SU-DHL-6 (cell line): ENCODE measurements around the gene FOXK2.
A peak's percentile ranks its signal among the peaks of the same experiment; 100 is the strongest.

ENCODE experiments used
- H2AFZ ChIP-seq: fragments of 200-600 bp; sonication (generic); 2 replicates; pipeline ENCODE4 v1.6.1; 2014; ENCODE audit warnings: low read depth, mild to moderate bottlenecking, moderate library complexity, mixed read lengths, antibody characterized with exemption, low read length; ENCODE audit not compliant: severe bottlenecking
- H3F3A ChIP-seq: fragments of 200-600 bp; shearing (Covaris generic); 2 replicates; pipeline ENCODE4 v1.6.0; 2016; ENCODE audit warnings: antibody characterized with exemption, mild to moderate bottlenecking; ENCODE audit not compliant: insufficient read depth
- H3K27ac ChIP-seq: fragments of 200-600 bp; sonication (generic); 2 replicates; pipeline ENCODE4 v1.5.1; 2016; ENCODE audit warnings: low read depth, mild to moderate bottlenecking, low read length, moderate library complexity, mixed read lengths
- H3K27me3 ChIP-seq: fragments of 200-600 bp; sonication (generic), shearing (Covaris generic); 2 replicates; pipeline ENCODE4 v1.6.0; 2014; ENCODE audit warnings: mild to moderate bottlenecking, low read length
- H3K36me3 ChIP-seq: fragments of 200-600 bp; sonication (generic); 2 replicates; pipeline ENCODE4 v1.6.1; 2014; ENCODE audit warnings: mild to moderate bottlenecking, low read length, mixed read lengths
- H3K4me2 ChIP-seq: fragments of 300-600, 200-600 bp; shearing (Covaris generic), sonication (generic); 2 replicates; pipeline ENCODE4 v1.6.0; 2014; ENCODE audit warnings: low read length, low read depth, mild to moderate bottlenecking; ENCODE audit not compliant: poor library complexity, severe bottlenecking
- H3K4me3 ChIP-seq: fragments of 200-600 bp; sonication (generic); 2 replicates; pipeline ENCODE4 v1.5.1; 2014; ENCODE audit warnings: antibody characterized with exemption, low read length, mild to moderate bottlenecking, mixed read lengths; ENCODE audit not compliant: insufficient read depth, poor library complexity, severe bottlenecking
- H3K79me2 ChIP-seq: fragments of 200-600 bp; sonication (generic); 2 replicates; pipeline ENCODE4 v1.6.1; 2014; ENCODE audit warnings: mild to moderate bottlenecking, low read length, moderate library complexity; ENCODE audit not compliant: insufficient read depth
- H3K9ac ChIP-seq: fragments of 200-600 bp; sonication (generic); 2 replicates; pipeline ENCODE4 v1.7.0; 2014; ENCODE audit warnings: mild to moderate bottlenecking, low read length
- H3K9me2 ChIP-seq: fragments of 200-600 bp; sonication (generic); replicated peaks from 2 replicates; pipeline ENCODE4 v1.6.1; 2014; ENCODE audit warnings: low read length; ENCODE audit not compliant: insufficient read depth
- H3K9me3 ChIP-seq: fragments of 200-600 bp; sonication (generic); 2 replicates; pipeline ENCODE4 v1.6.1; 2014; ENCODE audit warnings: low read length, mixed read lengths; ENCODE audit not compliant: insufficient read depth
- H4K20me1 ChIP-seq: fragments of 200-600 bp; sonication (generic); 2 replicates; pipeline ENCODE4 v1.6.1; 2014; ENCODE audit warnings: low read depth, mild to moderate bottlenecking, antibody characterized with exemption, low read length, moderate library complexity, mixed read lengths
- CTCF ChIP-seq: fragments of 200-600 bp; sonication (generic); IDR thresholded peaks from one replicate; pipeline ENCODE4 v1.5.1; 2017; ENCODE audit warnings: antibody characterized with exemption, mild to moderate bottlenecking, low read length, moderate library complexity; ENCODE audit not compliant: insufficient read depth, poor library complexity, severe bottlenecking
- EZH2phosphoT487 ChIP-seq: fragments of 200-600 bp; sonication (generic), shearing (Covaris generic); conservative IDR thresholded peaks from 2 replicates; pipeline ENCODE4 v1.6.1; 2018; ENCODE audit warnings: mild to moderate bottlenecking, antibody characterized with exemption, low read length, moderate library complexity, mixed read lengths

The FOXK2 gene

GRCh38 chr17:82517230-82517865, 2.2 kb upstream of the FOXK2 start:
- Histone ChIP-seq H3F3A (peaks cover 7% of the 10 kb centered on the region; the same call in 1 of the 2 replicates), H3K36me3 (no peaks in the 10 kb centered on the region), H3K4me2 (no peak overlapping the region), H4K20me1 (peaks cover 5% of the 10 kb centered on the region; the same call in 1 of the 2 replicates), H3K79me2 (peaks cover 24% of the 10 kb centered on the region), H3K4me3 (no peak overlapping the region), H2AFZ (no peak overlapping the region), H3K27me3 (no peaks in the 10 kb centered on the region), H3K9ac (no peak overlapping the region), H3K27ac (no peak overlapping the region), H3K9me2 (no peaks in the 10 kb centered on the region), H3K9me3 (no peaks in the 10 kb centered on the region)
- TF ChIP-seq EZH2phosphoT487 (no peak), CTCF (no peak)

GRCh38 chr17:82519971-82520903, 705 bp downstream of the FOXK2 start:
- no peak overlapping the region for H2AFZ ChIP-seq
- H3K4me2 ChIP-seq = peak overlapping the region; percentile 82
- no peaks in the 10 kb centered on the region for H3K9me2 ChIP-seq
- TF ChIP-seq EZH2phosphoT487 = no peak
- peaks cover 7% of the 10 kb centered on the region; the same call in 1 of the 2 replicates for H3F3A ChIP-seq
- peak overlapping the region; percentile 31; the same call in 1 of the 2 replicates for H3K27ac ChIP-seq
- peaks cover 15% of the 10 kb centered on the region for H4K20me1 ChIP-seq
- H3K27me3 ChIP-seq = no peaks in the 10 kb centered on the region
- no peaks in the 10 kb centered on the region for H3K36me3 ChIP-seq
- peaks cover 53% of the 10 kb centered on the region for H3K79me2 ChIP-seq
- H3K4me3 ChIP-seq = peak overlapping the region; percentile 99
- peak overlapping the region; percentile 73 for H3K9ac ChIP-seq
- H3K9me3 ChIP-seq = no peaks in the 10 kb centered on the region

- Histone ChIP-seq H3K36me3 (no peaks in the 10 kb centered on the region), H3K27me3 (no peaks in the 10 kb centered on the region), H3K79me2 (peaks cover 95% of the 10 kb centered on the region), H3K27ac (no peak overlapping the region), H3K9ac (no peak overlapping the region), H3K9me3 (no peaks in the 10 kb centered on the region), H3K4me2 (peak overlapping the region; percentile 12), H4K20me1 (peaks cover 30% of the 10 kb centered on the region), H2AFZ (no peak overlapping the region), H3K4me3 (no peak overlapping the region), H3K9me2 (no peaks in the 10 kb centered on the region), H3F3A (peaks cover 5% of the 10 kb centered on the region; the same call in 1 of the 2 replicates)
- TF ChIP-seq EZH2phosphoT487 (no peak), CTCF (no peak)
Measured at GRCh38 chr17:82524540-82524939, 5.0 kb downstream of the FOXK2 start.

GRCh38 chr17:82525712-82526111, 6.2 kb downstream of the FOXK2 start:
- Histone ChIP-seq H2AFZ (no peak overlapping the region), H3K9me2 (no peaks in the 10 kb centered on the region), H3K9ac (no peak overlapping the region), H3K27me3 (no peaks in the 10 kb centered on the region), H3K9me3 (no peaks in the 10 kb centered on the region), H3K27ac (no peak overlapping the region), H3K4me3 (no peak overlapping the region), H3K4me2 (no peak overlapping the region), H3F3A (peaks cover 5% of the 10 kb centered on the region; the same call in 1 of the 2 replicates), H3K79me2 (peaks cover 99% of the 10 kb centered on the region), H3K36me3 (no peaks in the 10 kb centered on the region), H4K20me1 (peaks cover 34% of the 10 kb centered on the region)
- TF ChIP-seq EZH2phosphoT487 (no peak), CTCF (no peak)
